ENCODE data around the gene PCDHB1. TPM values are rescaled to one million over a fixed set of nuclear protein-coding genes. Genes with fewer than 3 reads are reported as not detected.

PCDHB1 gene
- total and polyA plus RNA-seq, 2 donors (not counting 3 experiments of a cell fraction or from before 2014, with no cell fraction given) = not detected

GRCh38 chr5:141032626-141033025, 18.5 kb upstream of the PCDHB1 start:
- intact Hi-C loops (cut with micrococcal nuclease) = no loop called here
- TF ChIP-seq JUN (IDR thresholded peaks at IDR 0.05; ENCODE audit: borderline replicate concordance, insufficient read depth, insufficient read length, low read depth) (no peak), CTCF (IDR thresholded peaks at IDR 0.05; ENCODE audit: extremely low read depth in 1 of 2, insufficient read depth in 1 of 2, low read depth in 1 of 2, low read length in 2 of 2) (no peak), POLR2AphosphoS5 (IDR thresholded peaks at IDR 0.05; ENCODE audit: insufficient read depth, low read depth, low read length) (no peak), MYC (IDR thresholded peaks at IDR 0.05; ENCODE audit: low read depth, low read length) (no peak), FOS (IDR thresholded peaks at IDR 0.05; ENCODE audit: borderline replicate concordance, insufficient read depth, low read length) (no peak), MAX (IDR thresholded peaks at IDR 0.05; ENCODE audit: insufficient read depth, insufficient read length) (no peak), EZH2 (IDR thresholded peaks at IDR 0.05; ENCODE audit: borderline replicate concordance, low read depth, low read length, severe bottlenecking) (no peak), POLR2A (IDR thresholded peaks at IDR 0.05; ENCODE audit: low read depth, low read length) (no peak), GATA2 (IDR thresholded peaks at IDR 0.05; ENCODE audit: insufficient read depth, insufficient read length, low read depth, low read length) (no peak)
- ChIA-PET CTCF (interaction anchor here (0.6 kb wide), 1 partner anchor 15 kb away, joined by 3 read pairs; no protein-coding TSS in a partner anchor), POLR2A (no interaction called here)
- Histone ChIP-seq H2AFZ (ENCODE audit: low read depth, low read length) (no peak overlapping the region), H3K4me2 (ENCODE audit: insufficient read depth, low read length) (no peak overlapping the region), H3K4me3 (replicated peaks in 1 of 3; ENCODE audit: insufficient read depth in 1 of 3, low read depth in 1 of 3, low read length in 3 of 3) (no peak overlapping the region), H3K4me1 (ENCODE audit: control insufficient read depth, extremely low read depth, insufficient read depth, low read length) (no peaks in the 10 kb centered on the region), H3K9me3 (replicated peaks; ENCODE audit: control insufficient read depth, insufficient read depth, low read length) (no peaks in the 10 kb centered on the region), H3K27me3 (ENCODE audit: control insufficient read depth in 2 of 2, insufficient read depth in 2 of 2, low read length in 2 of 2) (no peaks in the 10 kb centered on the region), H3K9ac (replicated peaks; ENCODE audit: extremely low read depth, insufficient read depth, low read length) (no peak overlapping the region), H4K20me1 (replicated peaks; ENCODE audit: control insufficient read depth, extremely low read depth, insufficient read depth, low read length) (no peaks in the 10 kb centered on the region), H3K27ac (ENCODE audit: insufficient read depth, low read depth, low read length) (no peak overlapping the region), H3K79me2 (ENCODE audit: control insufficient read depth, insufficient read depth, low read length) (no peaks in the 10 kb centered on the region), H3K36me3 (ENCODE audit: control insufficient read depth in 2 of 2, extremely low read depth in 1 of 2, insufficient read depth in 2 of 2, low read length in 2 of 2) (no peaks in the 10 kb centered on the region), H3K9me1 (replicated peaks; ENCODE audit: control insufficient read depth, extremely low read depth, insufficient read depth, low read length) (no peaks in the 10 kb centered on the region)
- BruUV-seq (replicated peaks) = no TSS peak
- dilution Hi-C loops (cut with MboI; ENCODE audit: extremely low pct_ligation_motif_present, low sequenced_read_pairs) = no loop called here
- no peak for FAIRE-seq
- no peak for DNase-seq (ENCODE audit: low read depth, low spot score)
